Breast epithelium (tissue), 3 donors: Measurements from ENCODE around the gene DNAH8.

ENCODE experiments used
- CTCF ChIP-seq, 3 donors: fragments of 450-650 bp; IDR thresholded peaks; one replicate each; pipeline ENCODE4 v1.5.1; 2016 to 2017; ENCODE audit warnings: antibody characterized with exemption in 3 of 3, mild to moderate bottlenecking in 3 of 3, moderate library complexity in 3 of 3
- POLR2A ChIP-seq: fragments of 450-650 bp; IDR thresholded peaks from one replicate; pipeline ENCODE4 v1.6.1; 2016; ENCODE audit warnings: antibody characterized with exemption, mild to moderate bottlenecking, moderate library complexity

- TF ChIP-seq CTCF (IDR thresholded peaks at IDR 0.05), result no peak
- no peak for TF ChIP-seq POLR2A
These were observed 121.5 kb downstream of the DNAH8 start for GRCh38 chr6:38836585-38836984.
